Hepatocyte (in vitro differentiated cells): ENCODE measurements around the gene TLR8. TPM values are rescaled to one million over a fixed set of nuclear protein-coding genes. Genes with fewer than 3 reads are reported as not detected.
"Not testable (repeated sequence)": the region's sequence is repeated elsewhere in the genome, so short reads cannot be mapped to it uniquely, and the experiment has no call there.

Experiments
- DNase-seq: peaks from one replicate; pipeline ENCODE4 v3.0.0-alpha.2; 2016; ENCODE audit warnings: low spot score
- H2AFZ ChIP-seq: fragments of 200-600 bp; sonication (generic); 2 replicates; pipeline ENCODE4 v1.6.0; 2016; ENCODE audit warnings: antibody characterized with exemption, mild to moderate bottlenecking
- H3K27ac ChIP-seq: fragments of 200-600 bp; sonication (generic); 2 replicates; pipeline ENCODE4 v1.5.1; 2016; ENCODE audit warnings: mild to moderate bottlenecking
- H3K27me3 ChIP-seq: fragments of 200-600 bp; sonication (generic); 2 replicates; pipeline ENCODE4 v1.6.1; 2016
- H3K36me3 ChIP-seq: fragments of 200-600 bp; sonication (generic); replicated peaks from 2 replicates; pipeline ENCODE4 v1.5.1; 2016; ENCODE audit warnings: low read depth; ENCODE audit not compliant: insufficient read depth
- H3K4me1 ChIP-seq: fragments of 200-600 bp; sonication (generic); 2 replicates; pipeline ENCODE4 v1.5.1; 2016; ENCODE audit warnings: mild to moderate bottlenecking, moderate library complexity; ENCODE audit not compliant: insufficient read depth
- H3K4me2 ChIP-seq: fragments of 200-600 bp; sonication (generic); 2 replicates; pipeline ENCODE4 v1.6.0; 2016
- H3K4me3 ChIP-seq: fragments of 200-600 bp; sonication (generic); 2 replicates; pipeline ENCODE4 v1.5.1; 2016; ENCODE audit warnings: mild to moderate bottlenecking
- H3K79me2 ChIP-seq: fragments of 200-600 bp; sonication (generic); 2 replicates; pipeline ENCODE4 v1.6.0; 2017; ENCODE audit warnings: mild to moderate bottlenecking
- H3K9me2 ChIP-seq: fragments of 200-600 bp; sonication (generic); replicated peaks from 2 replicates; pipeline ENCODE4 v1.6.0; 2017; ENCODE audit warnings: mild to moderate bottlenecking; ENCODE audit not compliant: insufficient read depth
- H3K9me3 ChIP-seq: fragments of 200-600 bp; sonication (generic); 2 replicates; pipeline ENCODE4 v1.5.1; 2016; ENCODE audit warnings: low read depth, mild to moderate bottlenecking
- H4K20me1 ChIP-seq: fragments of 200-600 bp; sonication (generic); 2 replicates; pipeline ENCODE4 v1.6.0; 2016; ENCODE audit warnings: mild to moderate bottlenecking; ENCODE audit not compliant: insufficient read depth, poor library complexity, severe bottlenecking
- EZH2 ChIP-seq: fragments of 200-600 bp; sonication (generic); IDR thresholded peaks from 2 replicates; pipeline ENCODE4 v1.6.1; 2016; ENCODE audit warnings: antibody characterized with exemption, mild to moderate bottlenecking, borderline replicate concordance
- EZH2phosphoT487 ChIP-seq: fragments of 200-600 bp; sonication (generic); IDR thresholded peaks from one replicate; pipeline ENCODE4 v1.6.1; 2018; ENCODE audit warnings: antibody characterized with exemption, mild to moderate bottlenecking, low read depth, moderate library complexity; ENCODE audit not compliant: unreplicated experiment, severe bottlenecking
- WGBS: methylation state at CpG from one replicate; pipeline ENCODE4 v1.1.6; 2016; ENCODE audit warnings: low lambda C conversion rate; ENCODE audit errors: missing lambda C conversion rate; 5-methylcytosine and 5-hydroxymethylcytosine counted together
- polyA plus RNA-seq: library from polyadenylated mRNA; unstranded; fragments of >200 nt; fragmentation: Nextera tagmentation; extraction: Ambion mirVana; gene quantifications from 2 replicates; pipeline ENCODE4 v1.2.1, GENCODE V29; 2016
- total RNA-seq: library from RNA; depleted of rRNA; stranded (reverse); fragments of >200 nt; gene quantifications from 2 replicates; pipeline ENCODE4 v1.2.3, GENCODE V29; 2014
- TF ChIP-seq, protein P1 (sequence below): fragments of 200-600 bp; sonication (generic); IDR thresholded peaks from 2 replicates; pipeline ENCODE4 v1.5.1; 2016; ENCODE audit warnings: antibody characterized with exemption, mild to moderate bottlenecking; ENCODE audit not compliant: poor library complexity

TLR8 gene
- total and polyA plus RNA-seq, 2 experiments from 2014 or later, result 0.07 TPM; not detected in 1

DNA sequence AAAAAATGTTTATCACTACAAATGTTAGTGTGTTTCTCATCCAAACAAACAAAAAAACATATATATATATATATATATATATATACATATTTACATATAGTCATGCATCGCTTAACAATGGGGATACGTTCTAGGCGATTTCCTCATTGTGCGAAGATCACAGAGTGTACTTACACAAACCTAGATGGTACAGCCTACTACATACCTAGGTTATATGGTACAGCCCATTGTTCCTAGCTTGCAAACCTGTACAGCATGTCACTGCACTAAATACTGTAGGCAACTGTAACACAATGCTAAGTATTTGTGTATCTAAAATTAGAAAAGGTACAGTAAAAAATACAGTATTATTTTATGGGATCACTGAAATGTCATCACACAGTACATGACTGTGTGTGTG lies 52.0 kb downstream of the TLR8 start:
- H4K20me1 ChIP-seq, result no peaks in the 10 kb centered on the region
- no peak overlapping the region for H3K27ac ChIP-seq
- H3K4me3 ChIP-seq, result no peak overlapping the region
- H3K27me3 ChIP-seq, result no peaks in the 10 kb centered on the region
- H3K79me2 ChIP-seq, result no peaks in the 10 kb centered on the region
- H3K9me2 ChIP-seq, result no peaks in the 10 kb centered on the region
- TF ChIP-seq EZH2 (no peak), EZH2phosphoT487 (no peak)
- TF ChIP-seq, protein P1, sequence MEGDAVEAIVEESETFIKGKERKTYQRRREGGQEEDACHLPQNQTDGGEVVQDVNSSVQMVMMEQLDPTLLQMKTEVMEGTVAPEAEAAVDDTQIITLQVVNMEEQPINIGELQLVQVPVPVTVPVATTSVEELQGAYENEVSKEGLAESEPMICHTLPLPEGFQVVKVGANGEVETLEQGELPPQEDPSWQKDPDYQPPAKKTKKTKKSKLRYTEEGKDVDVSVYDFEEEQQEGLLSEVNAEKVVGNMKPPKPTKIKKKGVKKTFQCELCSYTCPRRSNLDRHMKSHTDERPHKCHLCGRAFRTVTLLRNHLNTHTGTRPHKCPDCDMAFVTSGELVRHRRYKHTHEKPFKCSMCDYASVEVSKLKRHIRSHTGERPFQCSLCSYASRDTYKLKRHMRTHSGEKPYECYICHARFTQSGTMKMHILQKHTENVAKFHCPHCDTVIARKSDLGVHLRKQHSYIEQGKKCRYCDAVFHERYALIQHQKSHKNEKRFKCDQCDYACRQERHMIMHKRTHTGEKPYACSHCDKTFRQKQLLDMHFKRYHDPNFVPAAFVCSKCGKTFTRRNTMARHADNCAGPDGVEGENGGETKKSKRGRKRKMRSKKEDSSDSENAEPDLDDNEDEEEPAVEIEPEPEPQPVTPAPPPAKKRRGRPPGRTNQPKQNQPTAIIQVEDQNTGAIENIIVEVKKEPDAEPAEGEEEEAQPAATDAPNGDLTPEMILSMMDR, result no peak
- 98% methylated on average over 4 of the region's 4 CpGs for WGBS
- DNase-seq, result no peak
- H3K4me1 ChIP-seq, result peaks cover 20% of the 10 kb centered on the region
- no peak overlapping the region for H2AFZ ChIP-seq
- no peak overlapping the region for H3K4me2 ChIP-seq
- no peaks in the 10 kb centered on the region for H3K36me3 ChIP-seq
- H3K9me3 ChIP-seq, result no peaks in the 10 kb centered on the region

- no peaks in the 10 kb centered on the region for H3K9me2 ChIP-seq
- H3K79me2 ChIP-seq, result no peaks in the 10 kb centered on the region
- 90% methylated on average over 2 of the region's 2 CpGs for WGBS
- H3K27me3 ChIP-seq, result no peaks in the 10 kb centered on the region
- TF ChIP-seq EZH2 (no peak), EZH2phosphoT487 (no peak)
- TF ChIP-seq, protein P1, result no peak
- H4K20me1 ChIP-seq, result no peaks in the 10 kb centered on the region
- H3K9me3 ChIP-seq, result no peaks in the 10 kb centered on the region
- no peak for DNase-seq
- H2AFZ ChIP-seq, result no peak overlapping the region
- H3K4me2 ChIP-seq, result no peak overlapping the region
- H3K4me3 ChIP-seq, result no peak overlapping the region
- H3K27ac ChIP-seq, result no peak overlapping the region
- H3K36me3 ChIP-seq, result no peaks in the 10 kb centered on the region
- H3K4me1 ChIP-seq, result peaks cover 13% of the 10 kb centered on the region
Observed at GRCh38 chrX:12961196-12961718, 54.8 kb downstream of the TLR8 start.

GRCh38 chrX:12962041-12962504 lies 55.7 kb downstream of the TLR8 start:
- TF ChIP-seq EZH2phosphoT487 (no peak), EZH2 (no peak)
- TF ChIP-seq, protein P1, result no peak
- Histone ChIP-seq H2AFZ (no peak overlapping the region), H3K4me1 (peaks cover 5% of the 10 kb centered on the region), H3K9me3 (no peaks in the 10 kb centered on the region), H3K4me2 (no peak overlapping the region), H3K27me3 (no peaks in the 10 kb centered on the region), H3K4me3 (no peak overlapping the region), H3K9me2 (no peaks in the 10 kb centered on the region), H3K79me2 (no peaks in the 10 kb centered on the region), H3K36me3 (no peaks in the 10 kb centered on the region), H3K27ac (no peak overlapping the region), H4K20me1 (no peaks in the 10 kb centered on the region)
- no peak for DNase-seq
- 95% methylated on average over 4 of the region's 4 CpGs for WGBS

DNA sequence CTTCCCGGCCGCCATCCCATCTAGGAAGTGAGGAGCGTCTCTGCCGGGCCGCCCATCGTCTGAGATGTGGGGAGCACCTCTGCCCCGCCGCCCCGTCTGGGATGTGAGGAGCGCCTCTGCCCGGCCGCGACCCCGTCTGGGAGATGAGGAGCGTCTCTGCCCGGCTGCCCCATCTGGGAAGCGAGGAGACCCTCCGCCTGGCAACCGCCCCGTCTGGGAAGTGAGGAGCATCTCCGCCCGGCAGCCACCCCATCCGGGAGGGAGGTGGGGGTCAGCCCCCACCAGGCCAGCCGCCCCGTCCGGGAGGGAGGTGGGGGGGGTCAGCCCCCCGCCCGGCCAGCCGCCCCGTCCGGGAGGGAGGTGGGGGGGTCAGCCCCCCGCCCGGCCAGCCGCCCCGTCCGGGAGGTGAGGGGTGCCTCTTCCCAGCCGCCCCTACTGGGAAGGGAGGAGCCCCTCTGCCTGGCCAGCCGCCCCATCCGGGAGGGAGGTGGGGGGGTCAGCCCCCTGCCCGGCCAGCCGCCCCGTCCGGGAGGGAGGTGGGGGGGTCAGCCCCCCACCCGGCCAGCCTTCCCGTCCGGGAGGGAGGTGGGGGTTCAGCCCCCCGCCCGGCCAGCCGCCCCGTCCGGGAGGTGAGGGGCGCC lies 56.9 kb downstream of the TLR8 start:
- H3K9me3 ChIP-seq, H3K27me3 ChIP-seq, H3K4me2 ChIP-seq, H3K79me2 ChIP-seq, H3K4me3 ChIP-seq, H3K36me3 ChIP-seq, H3K9me2 ChIP-seq, H3K27ac ChIP-seq, H3K4me1 ChIP-seq, DNase-seq, H4K20me1 ChIP-seq, H2AFZ ChIP-seq: not testable (repeated sequence)
- 97% methylated on average over 6 of the region's 52 CpGs for WGBS
